ENCODE measurements around the gene CYP2D6.
"Not testable (repeated sequence)": the region's sequence is repeated elsewhere in the genome, so short reads cannot be mapped to it uniquely, and the experiment has no call there.

The CYP2D6 gene

GRCh38 chr22:42152661-42153270 lies 22.2 kb upstream of the CYP2D6 start:
- no peak for TF ChIP-seq CTCF (conservative IDR thresholded peaks at IDR 0.05; ENCODE audit: low read depth)
- DNase-seq (ENCODE audit: low spot score) = no peak
- CTCF ChIA-PET = no interaction called here
- POLR2A ChIA-PET (ENCODE audit: low non-redundant PET) = no interaction called here
- H3K27ac ChIP-seq = no peak overlapping the region; the same call in 1 of the 2 replicates

GRCh38 chr22:42151924-42152635 lies 21.5 kb upstream of the CYP2D6 start:
- peak overlapping the region; percentile 21 for H3K27ac ChIP-seq
- no peak for DNase-seq (ENCODE audit: low spot score)
- POLR2A ChIA-PET (ENCODE audit: low non-redundant PET) = no interaction called here
- CTCF ChIA-PET = no interaction called here
- no peak for TF ChIP-seq CTCF (conservative IDR thresholded peaks at IDR 0.05; ENCODE audit: low read depth)

- peak overlapping the region; percentile 21 for H3K27ac ChIP-seq
- POLR2A ChIA-PET (ENCODE audit: low non-redundant PET) = no interaction called here
- CTCF ChIA-PET = no interaction called here
- TF ChIP-seq CTCF (conservative IDR thresholded peaks at IDR 0.05; ENCODE audit: low read depth) = no peak
- DNase-seq (ENCODE audit: low spot score) = no peak
These were observed 20.3 kb upstream of the CYP2D6 start for GRCh38 chr22:42150727-42151590.

- POLR2A ChIA-PET (ENCODE audit: low non-redundant PET); DNase-seq (ENCODE audit: low spot score); H3K27ac ChIP-seq; CTCF ChIA-PET: not testable (repeated sequence)
These were observed 19.2 kb upstream of the CYP2D6 start for GRCh38 chr22:42149798-42150197.

- CTCF ChIA-PET = no interaction called here
- POLR2A ChIA-PET (ENCODE audit: low non-redundant PET) = no interaction called here
- no peak for TF ChIP-seq CTCF (conservative IDR thresholded peaks at IDR 0.05; ENCODE audit: low read depth)
- H3K27ac ChIP-seq = no peak overlapping the region
- no peak for DNase-seq (ENCODE audit: low spot score)
These were observed 14.6 kb upstream of the CYP2D6 start for GRCh38 chr22:42145175-42145574.

- H3K27ac ChIP-seq; CTCF ChIA-PET; POLR2A ChIA-PET (ENCODE audit: low non-redundant PET); DNase-seq (ENCODE audit: low spot score): not testable (repeated sequence)
These were observed 13.5 kb upstream of the CYP2D6 start for GRCh38 chr22:42143859-42144822.
